GM12872 (cell line): ENCODE results near the gene FSHR.

Experiments
- CTCF ChIP-seq: IDR thresholded peaks from 3 replicates; pipeline ENCODE4 v1.5.1; 2011; ENCODE audit warnings: low read depth, mild to moderate bottlenecking, low read length, moderate library complexity; ENCODE audit not compliant: insufficient read depth

The FSHR gene

GRCh38 chr2:48946449-48947048 is 207.8 kb downstream of the FSHR start:
- TF ChIP-seq CTCF = peak; percentile 83

GRCh38 chr2:48944956-48945355 is 209.4 kb downstream of the FSHR start:
- no peak for TF ChIP-seq CTCF

GRCh38 chr2:48943436-48943835 is 210.9 kb downstream of the FSHR start:
- no peak for TF ChIP-seq CTCF

- no peak for TF ChIP-seq CTCF
Observed at GRCh38 chr2:48941908-48942307, 212.4 kb downstream of the FSHR start.

- TF ChIP-seq CTCF = no peak
Observed at GRCh38 chr2:48941456-48941855, 212.9 kb downstream of the FSHR start.

GRCh38 chr2:48940606-48941005 is 213.7 kb downstream of the FSHR start:
- no peak for TF ChIP-seq CTCF

- TF ChIP-seq CTCF = no peak
Observed at GRCh38 chr2:48939232-48939631, 215.1 kb downstream of the FSHR start.
